C4-2B (cell line): ENCODE data around the gene WASHC3.

Experiments used
- CTCF ChIP-seq: fragments of 450-650 bp; conservative IDR thresholded peaks from 2 replicates; pipeline ENCODE4 v1.5.1; 2017; ENCODE audit warnings: mild to moderate bottlenecking
- ZFX ChIP-seq: fragments of 450-650 bp; IDR thresholded peaks from 2 replicates; pipeline ENCODE4 v1.6.1; 2017

- TF ChIP-seq CTCF (no peak), ZFX (no peak)
These were observed 7.9 kb upstream of the WASHC3 start for GRCh38 chr12:102069707-102070106.
